ENCODE data around the gene ZFP92. TPM values are rescaled to one million over a fixed set of nuclear protein-coding genes. Genes with fewer than 3 reads are reported as not detected.

Gene ZFP92
- 0.32 and 0.39 TPM in 2 replicates for total RNA-seq

GRCh38 chrX:153411255-153411987, at the start of gene ZFP92:
ZFP92 (plus strand) TSS chrX:153411472; CDS start chrX:153418323, 6,851 bp downstream.

GRCh38 chrX:153401133-153401764, 10.0 kb upstream of the ZFP92 start, which contains the start of gene PNMA6E:
PNMA6E (minus strand) TSS chrX:153401350; CDS start chrX:153398849, 2,501 bp downstream.

GRCh38 chrX:153445856-153446635, 34.8 kb downstream of the ZFP92 start, which contains the start of gene TREX2:
TREX2 (minus strand) TSS chrX:153446056; CDS start chrX:153445430, 626 bp downstream.

Other genes starting within 250 kb of the ZFP92 start
- not detected in 2 replicates for gene MAGEA1, start 232.2 kb upstream of the ZFP92 start, total RNA-seq
- not detected in 2 replicates for gene PNMA6F, start 89.7 kb upstream of the ZFP92 start, total RNA-seq
- gene ZNF275, start 77.3 kb upstream of the ZFP92 start, total RNA-seq = 8.1 and 14.2 TPM in 2 replicates
- not detected in 2 replicates for gene PNMA6E, start 10.1 kb upstream of the ZFP92 start, total RNA-seq
- 0.13 TPM in 1 of 2 replicates, not detected in the other for gene TREX2, start 34.6 kb downstream of the ZFP92 start, total RNA-seq
- gene HAUS7, start 59.1 kb downstream of the ZFP92 start, total RNA-seq = 11.8 and 27.9 TPM in 2 replicates
- gene BGN, start 83.5 kb downstream of the ZFP92 start, total RNA-seq = 37.9 and 67.1 TPM in 2 replicates
- not detected in 2 replicates for gene ATP2B3, start 106.2 kb downstream of the ZFP92 start, total RNA-seq
- 20.4 and 40.1 TPM in 2 replicates for gene CCNQ, start 187.7 kb downstream of the ZFP92 start, total RNA-seq
- gene DUSP9, start 235.7 kb downstream of the ZFP92 start, total RNA-seq = 0.32 and 0.39 TPM in 2 replicates